SK-N-SH (cell line): Measurements from ENCODE around the gene CD99L2. TPM values are rescaled to one million over a fixed set of nuclear protein-coding genes. Genes with fewer than 3 reads are reported as not detected.

Source experiments
- CTCF ChIA-PET: fragments of 300-600, 350-600 bp; formaldehyde crosslinking; extraction: SDS; loops from one replicate; lab custom pipeline; 2021; lab: Yijun Ruan, JAX
- POLR2A ChIA-PET: fragments of 350-600 bp; sonication (Branson Sonifier 250); formaldehyde crosslinking; extraction: SDS; loops from one replicate; lab custom pipeline; 2020; ENCODE audit warnings: antibody characterized with exemption, inconsistent platforms; lab: Yijun Ruan, JAX
- DNase-seq: peaks from one replicate; pipeline ENCODE4 v3.0.0; 2012
- H2AFZ ChIP-seq: fragments of 200-600 bp; sonication (generic); 2 replicates; pipeline ENCODE4 v1.8.1; 2016; ENCODE audit warnings: antibody characterized with exemption, mild to moderate bottlenecking, low read depth
- H3F3A ChIP-seq: fragments of 200-600 bp; sonication (generic); replicated peaks from 2 replicates; pipeline ENCODE3; 2016; ENCODE audit warnings: antibody characterized with exemption, mild to moderate bottlenecking; ENCODE audit not compliant: insufficient read depth
- H3K27ac ChIP-seq, 2 experiments: fragments of 200-500 bp in 1 of 2; fragments of 200-600 bp in 1 of 2; sonication (Bioruptor generic) in 1 of 2; sonication (generic), shearing (Covaris generic) in 1 of 2; 2 replicates each; pipeline versions ENCODE4 v1.5.1 to v1.6.1; 2014 to 2016; ENCODE audit warnings: low read depth in 2 of 2, inconsistent platforms in 1 of 2, low read length in 1 of 2, mild to moderate bottlenecking in 1 of 2, mixed read lengths in 1 of 2
- H3K27me3 ChIP-seq: fragments of 200-600 bp; sonication (generic), shearing (Covaris generic); 2 replicates; pipeline ENCODE4 v1.6.1; 2016; ENCODE audit warnings: mixed run types; ENCODE audit not compliant: insufficient read depth
- H3K36me3 ChIP-seq, 2 experiments: fragments of 200-500 bp in 1 of 2; fragments of 200-600 bp in 1 of 2; sonication (Bioruptor generic) in 1 of 2; sonication (generic) in 1 of 2; replicated peaks in 1 of 2; 2 replicates each; pipeline versions ENCODE3 to v1.5.1; 2014 to 2016; ENCODE audit warnings: low read length in 1 of 2, mild to moderate bottlenecking in 1 of 2; ENCODE audit not compliant: insufficient read depth in 2 of 2, control insufficient read depth in 1 of 2
- H3K4me1 ChIP-seq, 2 experiments: fragments of 200-500 bp in 1 of 2; fragments of 200-600 bp in 1 of 2; sonication (Bioruptor generic) in 1 of 2; sonication (generic), shearing (Covaris generic) in 1 of 2; 2 replicates each; pipeline versions ENCODE4 v1.5.1 to v1.6.1; 2014 to 2016; ENCODE audit warnings: low read depth in 1 of 2, low read length in 1 of 2, mixed run types in 1 of 2; ENCODE audit not compliant: insufficient read depth in 2 of 2, control insufficient read depth in 1 of 2
- H3K4me2 ChIP-seq: fragments of 200-600 bp; sonication (generic), shearing (Covaris generic); 2 replicates; pipeline ENCODE4 v1.6.1; 2017; ENCODE audit warnings: mixed run types
- H3K4me3 ChIP-seq, 2 experiments: fragments of 200-500 bp in 1 of 2; fragments of 200-600 bp in 1 of 2; sonication (Bioruptor generic) in 1 of 2; sonication (generic), shearing (Covaris generic) in 1 of 2; 2 replicates each; pipeline versions ENCODE4 v1.5.1 to v1.8.1; 2014 to 2016; ENCODE audit warnings: low read depth in 2 of 2, inconsistent platforms in 1 of 2, low read length in 1 of 2, mild to moderate bottlenecking in 1 of 2, mixed read lengths in 1 of 2, moderate library complexity in 1 of 2
- H3K79me2 ChIP-seq: fragments of 200-600 bp; sonication (generic); 2 replicates; pipeline ENCODE4 v1.8.1; 2017; ENCODE audit warnings: mild to moderate bottlenecking; ENCODE audit not compliant: insufficient read depth
- H3K9ac ChIP-seq: fragments of 200-600 bp; sonication (generic); 2 replicates; pipeline ENCODE4 v1.6.1; 2017; ENCODE audit warnings: mixed run types
- H3K9me2 ChIP-seq: fragments of 200-600 bp; sonication (generic); 2 replicates; pipeline ENCODE4 v1.6.1; 2017; ENCODE audit warnings: mixed run types
- H3K9me3 ChIP-seq: fragments of 200-600 bp; sonication (generic); 2 replicates; pipeline ENCODE4 v1.6.1; 2017; ENCODE audit warnings: mixed run types, mild to moderate bottlenecking, moderate library complexity
- H4K20me1 ChIP-seq: fragments of 200-600 bp; sonication (generic); 2 replicates; pipeline ENCODE4 v1.6.1; 2017; ENCODE audit warnings: mild to moderate bottlenecking, mixed run types; ENCODE audit not compliant: insufficient read depth
- ELF1 ChIP-seq: IDR thresholded peaks from 2 replicates; pipeline ENCODE4 v1.4.0; 2012
- EZH2phosphoT487 ChIP-seq: fragments of 200-600 bp; sonication (generic); IDR thresholded peaks from 2 replicates; pipeline ENCODE4 v1.6.1; 2017; ENCODE audit warnings: low read depth, mixed run types, mild to moderate bottlenecking, antibody characterized with exemption, moderate library complexity, borderline replicate concordance
- FOXM1 ChIP-seq: IDR thresholded peaks from 2 replicates; pipeline ENCODE4 v1.4.0; 2012; ENCODE audit warnings: low read depth, mild to moderate bottlenecking
- GABPA ChIP-seq: IDR thresholded peaks from 2 replicates; pipeline ENCODE4 v1.4.0; 2012; ENCODE audit warnings: low read depth, mild to moderate bottlenecking
- MXI1 ChIP-seq: IDR thresholded peaks from 2 replicates; pipeline ENCODE4 v1.6.1; 2012; ENCODE audit warnings: mild to moderate bottlenecking, low read depth, low read length, improper control_type of control experiment
- NFIC ChIP-seq: IDR thresholded peaks from 2 replicates; pipeline ENCODE4 v1.4.0; 2012; ENCODE audit warnings: borderline replicate concordance
- NRF1 ChIP-seq: IDR thresholded peaks from 2 replicates; pipeline ENCODE4 v1.6.1; 2012; ENCODE audit warnings: low read depth, mild to moderate bottlenecking, low read length
- RXRA ChIP-seq: IDR thresholded peaks from 2 replicates; pipeline ENCODE4 v1.4.0; 2012; ENCODE audit warnings: low read depth, mild to moderate bottlenecking, borderline replicate concordance
- SMC3 ChIP-seq: IDR thresholded peaks from 2 replicates; pipeline ENCODE4 v1.6.1; 2012; ENCODE audit warnings: low read depth, low read length, improper control_type of control experiment
- TAF1 ChIP-seq: IDR thresholded peaks from 2 replicates; pipeline ENCODE4 v1.6.1; 2012; ENCODE audit warnings: low read depth, mild to moderate bottlenecking, low read length, moderate library complexity, borderline replicate concordance
- TEAD4 ChIP-seq: IDR thresholded peaks from 2 replicates; pipeline ENCODE4 v1.4.0; 2012; ENCODE audit warnings: mild to moderate bottlenecking, borderline replicate concordance; ENCODE audit not compliant: insufficient read depth
- YY1 ChIP-seq: IDR thresholded peaks from 2 replicates; pipeline ENCODE4 v1.4.0; 2012; ENCODE audit warnings: low read depth, mild to moderate bottlenecking
- WGBS: methylation state at CpG from one replicate; pipeline ENCODE4 v1.1.6; 2017; ENCODE audit warnings: low lambda C conversion rate; 5-methylcytosine and 5-hydroxymethylcytosine counted together
- polyA plus RNA-seq, 3 experiments: library from polyadenylated mRNA; depleted of rRNA; stranded (reverse); fragments of >200 nt; gene quantifications; 2 replicates each; pipeline ENCODE4 v1.2.3, GENCODE V29; 2012
- TF ChIP-seq, protein P1 (sequence below): fragments of 200-600 bp; sonication (generic); IDR thresholded peaks from 2 replicates; pipeline ENCODE4 v1.6.1; 2017; ENCODE audit warnings: antibody characterized with exemption, mild to moderate bottlenecking, moderate library complexity
- TF ChIP-seq, protein P2 (sequence below): IDR thresholded peaks from 2 replicates; pipeline ENCODE4 v1.4.0; 2012; ENCODE audit warnings: low read depth
- TF ChIP-seq, protein P3 (sequence below): fragments of 150-350 bp; IDR thresholded peaks from 2 replicates; pipeline ENCODE4 v1.6.1; 2017; ENCODE audit warnings: antibody characterized with exemption, low read length, low read depth, borderline replicate concordance

The CD99L2 gene
- polyA plus RNA-seq, 1 of the 3 experiments (the other 2 are of a cell fraction), result 57.7 TPM

DNA sequence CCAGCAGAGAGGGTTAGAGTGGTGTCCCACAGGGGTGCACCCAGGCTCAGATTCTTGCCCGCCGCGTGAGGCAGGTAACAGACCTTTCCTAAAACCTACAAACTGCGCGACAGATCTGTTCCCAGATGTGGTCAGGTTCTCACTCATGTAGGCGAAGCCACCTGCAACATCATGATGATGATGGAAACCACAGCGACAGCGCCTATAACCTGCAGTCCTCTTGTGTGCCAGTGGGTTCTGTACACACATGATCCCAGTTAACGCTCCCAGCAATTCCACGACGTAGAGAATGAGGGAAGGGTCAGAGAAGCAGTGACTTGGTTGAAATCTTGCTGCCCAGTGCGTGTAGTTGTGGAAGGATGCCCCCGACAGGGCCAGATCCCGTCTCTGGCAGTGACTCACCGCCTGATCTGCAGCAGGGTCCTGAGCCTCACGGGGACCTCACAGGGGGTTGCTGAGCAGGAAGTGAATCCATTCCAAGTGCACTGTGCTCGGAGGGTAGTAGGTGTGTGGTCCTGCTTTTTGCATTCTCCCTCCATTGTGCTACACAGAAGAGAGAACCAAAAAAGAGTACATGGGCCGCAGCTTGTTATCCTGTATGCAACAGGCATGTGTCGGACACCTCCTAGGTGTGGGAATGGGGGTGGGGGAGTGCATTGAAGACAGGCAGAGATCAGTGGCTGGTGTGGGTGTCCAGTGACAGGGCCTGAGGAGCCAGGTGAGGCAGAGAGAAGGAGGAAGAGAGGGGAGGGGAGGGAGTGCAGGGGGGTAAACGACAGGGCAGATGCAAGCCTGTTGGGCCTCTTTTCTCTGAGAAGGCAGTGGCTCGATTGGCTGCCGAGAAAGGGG lies 138.7 kb downstream of the CD99L2 start:
- Histone ChIP-seq H3F3A (no peaks in the 10 kb centered on the region), H3K4me1 (no peaks in the 10 kb centered on the region), H3K9me3 (no peaks in the 10 kb centered on the region), H3K27ac (no peak overlapping the region), H3K79me2 (no peaks in the 10 kb centered on the region), H3K36me3 (no peaks in the 10 kb centered on the region), H3K27me3 (no peaks in the 10 kb centered on the region; the same call in 1 of the 2 replicates), H3K9me2 (no peaks in the 10 kb centered on the region), H3K4me2 (no peak overlapping the region), H3K9ac (no peak overlapping the region), H2AFZ (no peak overlapping the region), H3K4me3 (no peak overlapping the region), H4K20me1 (no peaks in the 10 kb centered on the region)
- POLR2A ChIA-PET, result no interaction called here
- no peak for TF ChIP-seq TAF1
- TF ChIP-seq YY1, result no peak
- TF ChIP-seq NFIC, result no peak
- TF ChIP-seq MXI1, result no peak
- TF ChIP-seq TEAD4, result no peak
- TF ChIP-seq, protein P1, sequence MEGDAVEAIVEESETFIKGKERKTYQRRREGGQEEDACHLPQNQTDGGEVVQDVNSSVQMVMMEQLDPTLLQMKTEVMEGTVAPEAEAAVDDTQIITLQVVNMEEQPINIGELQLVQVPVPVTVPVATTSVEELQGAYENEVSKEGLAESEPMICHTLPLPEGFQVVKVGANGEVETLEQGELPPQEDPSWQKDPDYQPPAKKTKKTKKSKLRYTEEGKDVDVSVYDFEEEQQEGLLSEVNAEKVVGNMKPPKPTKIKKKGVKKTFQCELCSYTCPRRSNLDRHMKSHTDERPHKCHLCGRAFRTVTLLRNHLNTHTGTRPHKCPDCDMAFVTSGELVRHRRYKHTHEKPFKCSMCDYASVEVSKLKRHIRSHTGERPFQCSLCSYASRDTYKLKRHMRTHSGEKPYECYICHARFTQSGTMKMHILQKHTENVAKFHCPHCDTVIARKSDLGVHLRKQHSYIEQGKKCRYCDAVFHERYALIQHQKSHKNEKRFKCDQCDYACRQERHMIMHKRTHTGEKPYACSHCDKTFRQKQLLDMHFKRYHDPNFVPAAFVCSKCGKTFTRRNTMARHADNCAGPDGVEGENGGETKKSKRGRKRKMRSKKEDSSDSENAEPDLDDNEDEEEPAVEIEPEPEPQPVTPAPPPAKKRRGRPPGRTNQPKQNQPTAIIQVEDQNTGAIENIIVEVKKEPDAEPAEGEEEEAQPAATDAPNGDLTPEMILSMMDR, result no peak
- no peak for TF ChIP-seq ELF1
- no peak for TF ChIP-seq NRF1
- no peak for TF ChIP-seq GABPA
- TF ChIP-seq, protein P2, sequence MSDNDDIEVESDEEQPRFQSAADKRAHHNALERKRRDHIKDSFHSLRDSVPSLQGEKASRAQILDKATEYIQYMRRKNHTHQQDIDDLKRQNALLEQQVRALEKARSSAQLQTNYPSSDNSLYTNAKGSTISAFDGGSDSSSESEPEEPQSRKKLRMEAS, result no peak
- no peak for TF ChIP-seq FOXM1
- no peak for TF ChIP-seq EZH2phosphoT487
- TF ChIP-seq RXRA, result no peak
- TF ChIP-seq SMC3, result no peak
- TF ChIP-seq, protein P3, sequence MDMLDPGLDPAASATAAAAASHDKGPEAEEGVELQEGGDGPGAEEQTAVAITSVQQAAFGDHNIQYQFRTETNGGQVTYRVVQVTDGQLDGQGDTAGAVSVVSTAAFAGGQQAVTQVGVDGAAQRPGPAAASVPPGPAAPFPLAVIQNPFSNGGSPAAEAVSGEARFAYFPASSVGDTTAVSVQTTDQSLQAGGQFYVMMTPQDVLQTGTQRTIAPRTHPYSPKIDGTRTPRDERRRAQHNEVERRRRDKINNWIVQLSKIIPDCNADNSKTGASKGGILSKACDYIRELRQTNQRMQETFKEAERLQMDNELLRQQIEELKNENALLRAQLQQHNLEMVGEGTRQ, result no peak
- 54% methylated on average over 22 of the region's 22 CpGs for WGBS
- no peak for DNase-seq
- CTCF ChIA-PET, result no interaction called here
